SK-MEL-5 (cell line): ENCODE data around the gene CARD10. TPM values are rescaled to one million over a fixed set of nuclear protein-coding genes. Genes with fewer than 3 reads are reported as not detected.
A peak's percentile ranks its signal among the peaks of the same experiment; 100 is the strongest.

Experiments
- DNase-seq: peaks from one replicate; pipeline ENCODE4 v3.0.0-alpha.2; 2016; ENCODE audit warnings: low read depth, low spot score
- in situ Hi-C: cut with HindIII; loops from 2 replicates; pipeline ENCODE4 v1.10.0; 2016; ENCODE audit warnings: low sequenced_read_pairs, high pct_unique_total_duplicates, low pct_unique_long_range_greater_than_20kb
- total RNA-seq: library from RNA; depleted of rRNA; stranded (reverse); fragments of >200 nt; shearing (Covaris generic); gene quantifications from 2 replicates; pipeline ENCODE4 v1.2.3, GENCODE V29; 2014

Gene CARD10
- total RNA-seq, 1 experiment from 2014 or later = 2.0 TPM

DNA sequence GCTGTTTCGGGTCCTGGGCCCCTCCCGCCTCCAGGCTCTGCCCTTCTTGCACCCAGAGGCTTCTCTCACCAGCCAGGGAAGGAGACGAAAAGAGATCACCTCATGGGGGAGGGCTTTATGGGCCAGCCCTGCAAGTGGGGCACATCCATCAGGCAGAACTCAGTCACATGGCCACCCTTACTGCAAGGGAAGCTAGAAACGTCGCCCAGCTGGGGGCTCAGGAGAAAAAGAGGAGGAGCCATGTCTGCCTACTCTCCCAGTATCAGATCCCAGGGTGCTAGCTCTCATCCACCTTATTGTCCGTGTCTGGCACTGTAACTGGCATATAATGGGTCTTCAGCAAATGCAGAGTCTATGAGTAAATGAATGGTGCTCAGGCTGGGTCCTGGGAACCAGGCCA is 57.3 kb downstream of the CARD10 start:
- in situ Hi-C loops = no loop called here
- no peak for DNase-seq

- no peak for DNase-seq
- in situ Hi-C loops = no loop called here
Measured at GRCh38 chr22:37460684-37461083, 58.5 kb downstream of the CARD10 start.

DNA sequence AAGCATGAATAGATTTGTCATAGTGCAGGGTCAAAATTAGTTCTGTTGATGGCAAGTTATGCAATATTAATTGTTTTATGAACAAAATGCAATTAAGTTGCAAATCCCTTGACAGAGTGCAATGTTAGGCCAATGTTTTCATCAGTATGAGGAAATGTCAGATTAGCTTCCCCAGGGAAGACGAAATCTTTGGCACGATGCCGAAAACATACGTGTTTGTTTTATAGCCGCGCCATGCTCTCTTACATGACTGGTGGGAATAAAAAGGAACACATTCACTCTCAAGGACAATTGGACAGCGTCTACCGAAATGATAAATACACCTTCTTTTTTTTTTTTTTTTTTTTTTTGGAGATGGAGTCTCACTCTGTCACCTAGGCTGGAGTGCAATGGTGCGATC is 60.0 kb downstream of the CARD10 start:
- in situ Hi-C loops = no loop called here

DNA sequence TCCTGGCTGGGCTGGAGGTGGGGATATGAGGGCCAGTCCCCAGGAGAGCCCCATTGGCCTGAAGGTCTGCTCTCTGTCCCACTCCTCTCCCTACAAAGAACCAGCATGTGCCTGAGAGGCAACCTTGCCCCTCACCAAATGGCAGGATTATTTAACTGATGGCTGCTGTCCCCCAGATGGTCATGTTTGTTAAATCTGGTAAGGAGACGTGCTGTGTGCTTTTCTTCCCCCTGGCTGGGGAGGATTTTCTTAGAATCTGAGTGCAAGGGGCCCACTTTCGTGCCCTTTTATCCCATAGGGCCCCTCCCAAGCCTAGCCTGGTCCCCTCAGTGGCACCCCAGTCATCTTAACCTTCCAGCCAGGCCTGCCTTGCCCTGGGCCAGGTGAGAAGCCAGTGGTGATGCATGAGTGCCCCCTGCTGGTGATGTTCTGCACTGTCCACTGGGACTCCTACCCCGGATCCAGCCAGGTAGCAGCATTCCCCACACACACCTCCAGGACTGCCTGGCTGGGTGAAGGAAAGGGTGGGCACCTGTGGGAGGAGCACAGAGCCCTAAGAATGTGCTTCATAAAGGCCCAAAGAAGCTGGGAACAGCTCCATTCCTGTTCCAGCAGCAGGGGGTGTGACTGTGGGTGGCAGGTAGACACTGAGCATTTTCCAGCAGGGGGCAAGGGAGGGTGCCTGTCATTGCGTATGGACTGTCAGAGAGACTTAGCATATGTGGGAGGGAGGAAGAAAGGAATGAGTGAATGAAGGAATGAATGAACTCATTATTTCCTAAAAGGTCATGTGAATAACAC is 61.9 kb downstream of the CARD10 start:
- in situ Hi-C loops = no loop called here
- peak; percentile 77 for DNase-seq

More for the DNA sequence above, 60.0 kb downstream of the CARD10 start:
- DNase-seq = peak; percentile 19

DNA sequence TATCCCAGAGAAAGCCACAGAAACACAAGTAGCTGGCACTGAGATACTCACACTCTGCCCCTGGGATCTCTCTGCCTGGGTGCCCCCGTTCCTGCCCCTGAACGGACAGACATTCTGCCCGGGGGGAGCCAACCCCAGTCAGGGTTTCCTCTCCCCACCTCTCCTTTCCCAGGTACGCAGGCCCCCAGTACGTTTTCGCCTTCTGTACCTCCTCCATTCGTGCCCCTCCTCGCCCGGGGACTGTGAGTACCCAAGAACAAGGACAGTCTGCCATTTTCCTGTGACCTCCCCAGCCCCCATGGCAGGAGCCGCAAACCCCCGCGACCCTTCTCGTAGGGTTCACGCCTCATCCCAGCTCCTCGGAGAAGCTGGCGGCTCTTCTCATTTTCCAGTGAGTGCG is 62.9 kb downstream of the CARD10 start:
- in situ Hi-C loops = no loop called here

DNA sequence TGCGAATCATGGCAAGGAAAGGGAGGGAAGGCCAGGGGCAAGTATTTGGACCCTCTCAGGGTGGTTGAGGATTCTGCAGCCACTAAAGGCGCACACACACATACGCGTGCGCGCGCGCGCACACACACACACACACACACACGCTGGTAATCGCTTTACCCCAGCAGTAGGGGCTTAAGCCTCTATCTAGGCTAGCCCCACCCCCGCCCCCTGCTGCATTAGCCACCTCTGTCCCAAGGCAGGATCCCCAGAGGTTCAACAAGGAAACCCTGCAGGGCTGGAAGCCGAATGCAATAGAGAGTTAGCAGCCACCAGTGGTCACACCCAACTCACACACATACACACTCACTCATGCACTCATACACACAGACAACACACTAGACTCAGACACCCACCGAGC is 63.3 kb downstream of the CARD10 start:
- in situ Hi-C loops = no loop called here

More for the DNA sequence above, 62.9 kb downstream of the CARD10 start:
- no peak for DNase-seq

DNA sequence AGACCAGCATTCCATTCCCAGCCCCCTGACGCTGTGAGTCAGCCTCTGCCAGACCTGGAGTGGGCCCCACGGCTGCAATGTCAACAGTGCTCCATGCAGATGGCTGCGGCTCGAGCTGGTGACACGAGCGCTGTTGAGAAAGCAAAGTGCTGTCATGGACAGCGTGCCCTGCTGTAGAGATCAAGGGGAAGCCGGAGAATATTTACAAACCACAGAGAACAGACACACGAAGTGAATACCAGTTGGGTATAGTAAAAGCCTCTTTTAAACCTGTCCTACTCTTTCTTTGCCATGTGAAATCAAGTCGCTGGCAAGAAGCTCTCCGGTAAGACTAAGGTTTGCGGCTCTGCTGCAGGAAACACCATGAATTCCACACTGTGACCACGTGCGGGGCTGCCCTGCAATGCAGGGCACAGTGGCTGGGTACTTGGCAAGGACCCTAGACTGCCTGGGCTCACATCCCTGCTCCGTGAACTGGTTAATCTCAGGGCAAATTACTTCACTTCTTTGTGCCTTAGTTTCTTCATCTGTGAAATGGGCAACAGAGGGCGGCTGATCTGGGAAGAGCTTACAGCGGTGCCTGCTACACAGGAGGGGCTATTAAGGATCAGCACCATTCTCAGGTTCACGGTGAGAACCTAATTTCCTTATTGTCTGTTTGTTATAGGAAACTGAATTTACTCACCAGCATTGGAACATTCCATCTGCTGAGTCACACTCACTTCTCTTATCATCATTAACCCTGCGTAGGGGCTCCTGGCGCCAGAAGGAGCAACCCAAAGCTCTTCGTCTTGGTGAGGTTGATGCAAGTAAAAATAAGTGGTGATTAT is 64.1 kb downstream of the CARD10 start:
- in situ Hi-C loops = no loop called here
- no peak for DNase-seq

More for the DNA sequence above, 63.3 kb downstream of the CARD10 start:
- DNase-seq = no peak

DNA sequence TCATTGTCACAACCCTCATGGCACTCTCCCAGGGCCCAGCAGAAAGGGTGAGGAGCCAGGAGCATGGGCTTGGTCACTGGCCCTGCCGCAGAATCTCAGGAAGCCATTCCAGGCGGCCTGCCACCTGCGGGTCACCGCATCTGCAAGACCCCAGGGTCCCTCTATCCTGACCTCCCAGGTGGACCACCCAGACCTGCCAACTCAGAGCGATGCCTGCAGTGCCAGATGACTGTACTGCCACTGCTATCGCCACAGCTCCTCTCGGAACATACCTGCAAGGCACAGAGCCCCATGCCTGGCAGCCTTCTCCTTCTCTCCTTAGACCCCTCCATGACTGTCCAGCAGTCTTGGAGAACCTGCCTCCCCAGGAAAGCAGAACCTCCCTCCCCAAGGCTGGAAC is 65.5 kb downstream of the CARD10 start:
- in situ Hi-C loops = no loop called here
- DNase-seq = no peak

GRCh38 chr22:37451218-37451617 is 68.0 kb downstream of the CARD10 start:
- in situ Hi-C loops = no loop called here
- no peak for DNase-seq

GRCh38 chr22:37449331-37450001 is 69.7 kb downstream of the CARD10 start:
- in situ Hi-C loops = no loop called here
- DNase-seq = no peak

DNA sequence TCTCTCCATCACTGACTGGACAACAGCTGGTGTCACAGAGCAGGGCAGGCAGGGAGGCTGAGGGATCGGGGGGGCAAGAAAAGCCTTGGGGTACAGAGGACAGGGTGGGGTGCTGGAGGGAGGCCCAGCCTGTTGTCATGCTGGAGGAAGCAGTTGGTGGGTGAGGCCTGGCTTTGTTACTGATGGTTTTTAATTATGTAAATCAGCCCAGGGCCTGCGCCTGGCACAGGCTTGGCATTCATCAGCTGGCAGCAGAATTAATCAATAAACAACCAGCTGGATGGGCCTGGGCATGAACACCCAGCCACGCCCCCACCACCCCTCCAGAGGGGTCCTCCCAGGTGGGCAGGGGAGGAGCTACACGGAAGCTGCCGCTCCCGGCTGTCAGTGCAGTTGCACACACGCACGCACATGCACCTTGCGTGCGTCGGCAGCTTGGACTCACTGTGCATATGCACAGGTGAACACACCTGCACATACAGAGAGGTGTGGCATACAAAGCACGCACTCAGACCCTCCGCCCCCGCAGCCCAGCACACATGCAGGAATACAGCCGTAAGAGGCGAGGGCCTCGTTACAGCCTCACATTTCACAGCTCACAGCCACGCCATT is 70.6 kb downstream of the CARD10 start:
- in situ Hi-C loops = no loop called here
- DNase-seq = no peak

- in situ Hi-C loops = no loop called here
- DNase-seq = no peak
Measured at GRCh38 chr22:37445501-37445900, 73.7 kb downstream of the CARD10 start.

GRCh38 chr22:37443977-37444376 is 75.2 kb downstream of the CARD10 start:
- in situ Hi-C loops = no loop called here
- no peak for DNase-seq

GRCh38 chr22:37443086-37443485 is 76.1 kb downstream of the CARD10 start:
- in situ Hi-C loops = no loop called here
- no peak for DNase-seq

DNA sequence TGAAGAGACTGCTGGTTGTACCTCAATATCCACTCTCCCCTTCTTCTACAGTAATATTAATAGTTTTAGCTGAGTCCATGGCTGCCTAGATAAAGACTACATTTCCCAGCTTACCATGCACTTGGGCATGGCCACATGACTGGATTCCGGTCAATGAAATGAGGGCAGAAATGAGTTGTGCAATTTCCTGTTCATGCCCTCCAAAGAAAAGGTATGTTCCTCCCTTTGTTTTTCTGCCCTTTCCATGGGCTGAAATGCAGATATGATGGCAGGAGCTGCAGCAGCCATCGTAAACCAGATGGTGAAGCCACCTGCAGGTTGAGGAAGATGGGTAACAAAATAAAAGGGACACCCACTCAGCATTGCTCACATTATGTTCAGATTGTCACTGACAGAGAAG is 76.7 kb downstream of the CARD10 start:
- DNase-seq = peak; percentile 74
- in situ Hi-C loops = no loop called here

DNA sequence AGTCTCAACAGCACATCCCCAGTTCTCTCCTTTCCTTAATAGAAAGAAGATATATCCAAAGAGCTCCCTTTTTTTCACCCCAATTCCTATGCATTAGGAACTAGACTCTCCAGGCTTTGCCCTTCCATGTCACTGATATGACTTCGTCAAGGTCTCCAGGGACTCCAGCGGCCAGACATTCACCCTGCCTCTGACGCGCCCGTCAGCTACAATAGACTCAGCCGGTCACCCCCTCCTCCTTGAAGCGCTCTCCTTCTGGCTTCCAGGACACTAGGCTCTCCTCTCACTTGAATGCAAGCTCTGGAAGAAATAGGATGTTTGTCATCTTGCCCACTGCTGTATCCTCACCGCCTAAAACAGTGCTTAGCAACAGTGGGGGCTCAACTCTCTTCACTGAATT is 77.1 kb downstream of the CARD10 start:
- in situ Hi-C loops = no loop called here
- no peak for DNase-seq

DNA sequence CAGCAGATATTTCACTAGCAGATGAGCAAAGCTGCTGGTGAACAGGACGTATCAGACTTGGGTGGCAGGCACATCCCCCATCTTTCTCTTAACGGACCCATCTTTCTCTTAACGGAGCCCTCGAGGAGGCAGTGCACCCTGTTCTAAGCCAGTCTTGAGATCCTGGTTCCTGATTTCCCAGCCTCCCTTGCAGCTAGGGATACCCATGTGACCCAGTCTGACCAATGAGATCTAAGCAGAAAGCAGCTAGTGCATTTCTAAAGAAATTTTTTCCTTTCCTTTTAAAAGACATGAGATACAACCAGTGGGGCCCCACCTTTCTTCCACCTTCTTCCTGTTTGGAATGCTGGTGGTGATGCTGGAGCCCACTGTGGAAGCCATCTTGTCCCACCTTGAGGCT is 78.3 kb downstream of the CARD10 start:
- in situ Hi-C loops = no loop called here
- DNase-seq = no peak
